Liver (tissue), 9 donors: ENCODE data around the gene ARHGAP23. TPM values are rescaled to one million over a fixed set of nuclear protein-coding genes. Genes with fewer than 3 reads are reported as not detected.

ENCODE experiments used
- DNase-seq: peaks from one replicate; pipeline ENCODE4 v3.0.0-alpha.2; 2017; ENCODE audit warnings: low spot score
- H3K27ac ChIP-seq, 2 donors: one replicate each; pipeline ENCODE4 v1.7.0; 2013; ENCODE audit warnings: inconsistent platforms in 2 of 2, low read length in 2 of 2, control low read depth in 1 of 2, low read depth in 1 of 2, mild to moderate bottlenecking in 1 of 2
- H3K27me3 ChIP-seq, 4 donors: one replicate each; pipeline versions ENCODE4 v1.6.1 to v1.7.0; 2013; ENCODE audit warnings: low read length in 3 of 4, inconsistent platforms in 1 of 4, mild to moderate bottlenecking in 1 of 4, moderate library complexity in 1 of 4; ENCODE audit not compliant: control insufficient read depth in 4 of 4, insufficient read depth in 4 of 4
- H3K36me3 ChIP-seq, 4 donors: one replicate each; pipeline versions ENCODE4 v1.6.1 to v1.7.0; 2013; ENCODE audit warnings: low read length in 3 of 4, mild to moderate bottlenecking in 3 of 4, low read depth in 1 of 4, moderate library complexity in 1 of 4; ENCODE audit not compliant: control insufficient read depth in 4 of 4, insufficient read depth in 3 of 4
- H3K4me1 ChIP-seq, 4 donors: one replicate each; pipeline versions ENCODE4 v1.6.1 to v1.7.0; 2013; ENCODE audit warnings: low read length in 3 of 4, mild to moderate bottlenecking in 3 of 4, moderate library complexity in 1 of 4; ENCODE audit not compliant: control insufficient read depth in 4 of 4, insufficient read depth in 4 of 4
- H3K4me3 ChIP-seq, 3 donors: one replicate each; pipeline versions ENCODE4 v1.6.1 to v1.7.0; 2013; ENCODE audit warnings: low read length in 3 of 3, control low read depth in 1 of 3, low read depth in 1 of 3, mild to moderate bottlenecking in 1 of 3
- H3K9ac ChIP-seq, 2 donors: one replicate each; pipeline ENCODE4 v1.7.0; 2013; ENCODE audit warnings: low read length in 2 of 2, mild to moderate bottlenecking in 2 of 2, moderate library complexity in 2 of 2, control low read depth in 1 of 2, low read depth in 1 of 2
- H3K9me3 ChIP-seq, 4 donors: one replicate each; pipeline versions ENCODE4 v1.6.1 to v1.7.0; 2013; ENCODE audit warnings: low read length in 3 of 4; ENCODE audit not compliant: control insufficient read depth in 4 of 4
- EGR1 ChIP-seq, 2 donors: IDR thresholded peaks; 2 replicates each; pipeline ENCODE4 v1.6.1; 2016 to 2018; ENCODE audit warnings: antibody characterized with exemption in 2 of 2, low read depth in 2 of 2
- FOXA1 ChIP-seq: IDR thresholded peaks from 2 replicates; pipeline ENCODE4 v1.6.1; 2016; ENCODE audit warnings: antibody characterized with exemption
- FOXA2 ChIP-seq: IDR thresholded peaks from 2 replicates; pipeline ENCODE4 v1.6.1; 2016; ENCODE audit warnings: antibody characterized with exemption
- GABPA ChIP-seq, 2 donors: IDR thresholded peaks in 1 of 2; conservative IDR thresholded peaks in 1 of 2; 2 replicates each; pipeline ENCODE4 v1.6.1; 2016; ENCODE audit warnings: antibody characterized with exemption in 2 of 2, mild to moderate bottlenecking in 1 of 2, moderate library complexity in 1 of 2
- HNF4A ChIP-seq, 2 donors: conservative IDR thresholded peaks; 2 replicates each; pipeline ENCODE4 v1.6.1; 2016; ENCODE audit warnings: antibody characterized with exemption in 2 of 2, mild to moderate bottlenecking in 2 of 2
- HNF4G ChIP-seq: IDR thresholded peaks from 2 replicates; pipeline ENCODE4 v1.6.1; 2016; ENCODE audit warnings: antibody characterized with exemption
- JUND ChIP-seq, 2 donors: IDR thresholded peaks; 2 replicates each; pipeline ENCODE4 v1.6.1; 2016; ENCODE audit warnings: antibody characterized with exemption in 2 of 2
- NR2F2 ChIP-seq: IDR thresholded peaks from 2 replicates; pipeline ENCODE4 v1.6.1; 2016; ENCODE audit warnings: antibody characterized with exemption
- RAD21 ChIP-seq, 2 donors: IDR thresholded peaks; 2 replicates each; pipeline ENCODE4 v1.6.1; 2016; ENCODE audit warnings: antibody characterized with exemption in 2 of 2, mild to moderate bottlenecking in 2 of 2
- RXRA ChIP-seq, 2 donors: IDR thresholded peaks; 2 replicates each; pipeline ENCODE4 v1.6.1; 2017 to 2018; ENCODE audit warnings: antibody characterized with exemption in 2 of 2, mild to moderate bottlenecking in 1 of 2
- SP1 ChIP-seq: IDR thresholded peaks from 2 replicates; pipeline ENCODE4 v1.6.1; 2018; ENCODE audit warnings: antibody characterized with exemption, mild to moderate bottlenecking
- TAF1 ChIP-seq: conservative IDR thresholded peaks from 2 replicates; pipeline ENCODE4 v1.6.1; 2016; ENCODE audit warnings: antibody characterized with exemption, mild to moderate bottlenecking
- YY1 ChIP-seq: IDR thresholded peaks from 2 replicates; pipeline ENCODE4 v1.6.1; 2016; ENCODE audit warnings: antibody characterized with exemption, mild to moderate bottlenecking
- WGBS: extraction: QIAGEN DNeasy Blood & Tissue Kit; methylation state at CpG from one replicate; pipeline ENCODE4 v1.1.7; 2013; 5-methylcytosine and 5-hydroxymethylcytosine counted together
- polyA plus RNA-seq, 2 donors: library from polyadenylated mRNA; stranded (reverse) in 1 of 2; unstranded in 1 of 2; fragments of 200-250 nt in 1 of 2; fragments of >200 nt in 1 of 2; fragmentation: Nextera tagmentation in 1 of 2; extraction: Ambion mirVana in 1 of 2; gene quantifications; one replicate each; pipeline versions ENCODE4 v1.2.1 to v1.2.3, GENCODE V29; 2013 to 2015
- total RNA-seq, 2 donors: library from RNA; depleted of rRNA; stranded (reverse); fragments of >200 nt; gene quantifications; one replicate each; pipeline ENCODE4 v1.2.3, GENCODE V29; 2014
- TF ChIP-seq, protein P1 (sequence below): IDR thresholded peaks from 2 replicates; pipeline ENCODE4 v1.6.1; 2016; ENCODE audit warnings: antibody characterized with exemption
- TF ChIP-seq, protein P2 (sequence below): IDR thresholded peaks from 2 replicates; pipeline ENCODE4 v1.6.1; 2016; ENCODE audit warnings: antibody characterized with exemption, mild to moderate bottlenecking
- TF ChIP-seq, protein P3 (sequence below): IDR thresholded peaks from 2 replicates; pipeline ENCODE4 v1.6.1; 2016; ENCODE audit warnings: antibody characterized with exemption
- TF ChIP-seq, protein P4 (sequence below): IDR thresholded peaks from 2 replicates; pipeline ENCODE4 v1.6.1; 2016; ENCODE audit warnings: antibody characterized with exemption
- TF ChIP-seq, protein P5 (sequence below): fragments of 150-350 bp; IDR thresholded peaks from 2 replicates; pipeline ENCODE4 v1.5.1; 2017; ENCODE audit warnings: improper control_type of control experiment, low read depth, low read length; ENCODE audit not compliant: missing input control
- donor health status: healthy.
- donor health status: healthy.
- donor health status: healthy.
- donor health status: healthy.
- donor health status: healthy.

Gene ARHGAP23
- total and polyA plus RNA-seq, 4 donors = 0.28 to 31.8 (median 4.6) TPM

DNA sequence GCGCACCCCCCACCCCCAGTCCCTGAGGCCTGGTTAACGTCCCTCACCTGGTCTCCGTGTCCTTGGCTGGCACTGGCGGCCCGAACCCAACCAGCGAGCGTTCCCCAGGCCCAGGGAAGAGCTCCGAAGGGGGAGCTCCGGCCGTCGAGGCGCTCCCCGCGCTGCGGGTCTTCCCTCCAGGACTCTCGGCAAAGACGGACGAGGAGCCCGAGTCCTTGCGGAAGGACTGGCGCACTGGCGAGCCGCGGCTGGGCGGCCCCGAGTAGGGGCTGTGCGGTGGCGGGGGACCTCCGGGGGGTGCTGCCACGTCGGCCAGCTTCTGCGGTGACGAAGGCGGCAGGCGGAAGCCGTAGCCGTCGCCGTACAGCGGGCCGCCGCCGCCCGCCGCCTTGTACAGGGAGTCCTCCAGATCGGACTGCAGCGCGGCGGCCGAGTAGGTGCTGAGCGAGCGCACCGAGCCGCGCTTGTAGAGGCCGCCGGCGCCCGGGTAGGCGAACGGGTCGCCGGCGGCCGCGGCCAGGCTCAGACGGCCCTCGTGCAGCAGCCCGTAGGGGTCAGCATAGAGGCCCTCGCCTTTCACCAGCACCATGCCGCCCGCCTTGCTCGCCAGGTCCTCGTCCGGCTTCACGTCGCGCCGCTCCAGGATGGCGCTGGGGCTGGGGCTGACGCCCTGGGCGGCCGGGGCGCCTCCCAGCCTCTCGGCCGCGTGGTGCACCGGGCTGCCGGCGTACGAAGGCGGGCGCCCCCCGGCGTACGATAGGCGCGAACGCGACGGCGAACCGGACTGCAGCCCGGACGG lies 133.4 kb downstream of the ARHGAP23 start:
- peaks cover 15 to 44% (median 35%) of the 10 kb centered on the region in 4 donors for H3K4me1 ChIP-seq
- no peak overlapping the region for H3K9ac ChIP-seq
- DNase-seq = no peak
- H3K36me3 ChIP-seq = no peaks in the 10 kb centered on the region
- WGBS = 58% methylated on average over 105 of the region's 105 CpGs
- H3K27me3 ChIP-seq = peaks cover 0 to 3% (median 0%) of the 10 kb centered on the region in 4 donors
- TF ChIP-seq FOXA2 = no peak
- TF ChIP-seq TAF1 = no peak
- TF ChIP-seq, protein P1, sequence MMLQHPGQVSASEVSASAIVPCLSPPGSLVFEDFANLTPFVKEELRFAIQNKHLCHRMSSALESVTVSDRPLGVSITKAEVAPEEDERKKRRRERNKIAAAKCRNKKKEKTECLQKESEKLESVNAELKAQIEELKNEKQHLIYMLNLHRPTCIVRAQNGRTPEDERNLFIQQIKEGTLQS = no peak
- no peak for TF ChIP-seq JUND (IDR thresholded peaks at IDR 0.05)
- TF ChIP-seq EGR1 (IDR thresholded peaks at IDR 0.05; ENCODE audit: low read depth in 2 of 2) = no peak
- no peak for TF ChIP-seq YY1
- no peak for TF ChIP-seq FOXA1
- TF ChIP-seq SP1 = no peak
- TF ChIP-seq NR2F2 = no peak
- TF ChIP-seq HNF4G = no peak
- TF ChIP-seq, protein P2, sequence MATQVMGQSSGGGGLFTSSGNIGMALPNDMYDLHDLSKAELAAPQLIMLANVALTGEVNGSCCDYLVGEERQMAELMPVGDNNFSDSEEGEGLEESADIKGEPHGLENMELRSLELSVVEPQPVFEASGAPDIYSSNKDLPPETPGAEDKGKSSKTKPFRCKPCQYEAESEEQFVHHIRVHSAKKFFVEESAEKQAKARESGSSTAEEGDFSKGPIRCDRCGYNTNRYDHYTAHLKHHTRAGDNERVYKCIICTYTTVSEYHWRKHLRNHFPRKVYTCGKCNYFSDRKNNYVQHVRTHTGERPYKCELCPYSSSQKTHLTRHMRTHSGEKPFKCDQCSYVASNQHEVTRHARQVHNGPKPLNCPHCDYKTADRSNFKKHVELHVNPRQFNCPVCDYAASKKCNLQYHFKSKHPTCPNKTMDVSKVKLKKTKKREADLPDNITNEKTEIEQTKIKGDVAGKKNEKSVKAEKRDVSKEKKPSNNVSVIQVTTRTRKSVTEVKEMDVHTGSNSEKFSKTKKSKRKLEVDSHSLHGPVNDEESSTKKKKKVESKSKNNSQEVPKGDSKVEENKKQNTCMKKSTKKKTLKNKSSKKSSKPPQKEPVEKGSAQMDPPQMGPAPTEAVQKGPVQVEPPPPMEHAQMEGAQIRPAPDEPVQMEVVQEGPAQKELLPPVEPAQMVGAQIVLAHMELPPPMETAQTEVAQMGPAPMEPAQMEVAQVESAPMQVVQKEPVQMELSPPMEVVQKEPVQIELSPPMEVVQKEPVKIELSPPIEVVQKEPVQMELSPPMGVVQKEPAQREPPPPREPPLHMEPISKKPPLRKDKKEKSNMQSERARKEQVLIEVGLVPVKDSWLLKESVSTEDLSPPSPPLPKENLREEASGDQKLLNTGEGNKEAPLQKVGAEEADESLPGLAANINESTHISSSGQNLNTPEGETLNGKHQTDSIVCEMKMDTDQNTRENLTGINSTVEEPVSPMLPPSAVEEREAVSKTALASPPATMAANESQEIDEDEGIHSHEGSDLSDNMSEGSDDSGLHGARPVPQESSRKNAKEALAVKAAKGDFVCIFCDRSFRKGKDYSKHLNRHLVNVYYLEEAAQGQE = no peak
- TF ChIP-seq RAD21 (IDR thresholded peaks at IDR 0.05) = no peak
- no peak for TF ChIP-seq HNF4A (conservative IDR thresholded peaks at IDR 0.05)
- TF ChIP-seq, protein P3, sequence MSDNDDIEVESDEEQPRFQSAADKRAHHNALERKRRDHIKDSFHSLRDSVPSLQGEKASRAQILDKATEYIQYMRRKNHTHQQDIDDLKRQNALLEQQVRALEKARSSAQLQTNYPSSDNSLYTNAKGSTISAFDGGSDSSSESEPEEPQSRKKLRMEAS = no peak
- TF ChIP-seq RXRA (IDR thresholded peaks at IDR 0.05) = no peak
- TF ChIP-seq, protein P4, sequence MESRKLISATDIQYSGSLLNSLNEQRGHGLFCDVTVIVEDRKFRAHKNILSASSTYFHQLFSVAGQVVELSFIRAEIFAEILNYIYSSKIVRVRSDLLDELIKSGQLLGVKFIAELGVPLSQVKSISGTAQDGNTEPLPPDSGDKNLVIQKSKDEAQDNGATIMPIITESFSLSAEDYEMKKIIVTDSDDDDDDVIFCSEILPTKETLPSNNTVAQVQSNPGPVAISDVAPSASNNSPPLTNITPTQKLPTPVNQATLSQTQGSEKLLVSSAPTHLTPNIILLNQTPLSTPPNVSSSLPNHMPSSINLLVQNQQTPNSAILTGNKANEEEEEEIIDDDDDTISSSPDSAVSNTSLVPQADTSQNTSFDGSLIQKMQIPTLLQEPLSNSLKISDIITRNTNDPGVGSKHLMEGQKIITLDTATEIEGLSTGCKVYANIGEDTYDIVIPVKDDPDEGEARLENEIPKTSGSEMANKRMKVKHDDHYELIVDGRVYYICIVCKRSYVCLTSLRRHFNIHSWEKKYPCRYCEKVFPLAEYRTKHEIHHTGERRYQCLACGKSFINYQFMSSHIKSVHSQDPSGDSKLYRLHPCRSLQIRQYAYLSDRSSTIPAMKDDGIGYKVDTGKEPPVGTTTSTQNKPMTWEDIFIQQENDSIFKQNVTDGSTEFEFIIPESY = no peak
- TF ChIP-seq, protein P5, sequence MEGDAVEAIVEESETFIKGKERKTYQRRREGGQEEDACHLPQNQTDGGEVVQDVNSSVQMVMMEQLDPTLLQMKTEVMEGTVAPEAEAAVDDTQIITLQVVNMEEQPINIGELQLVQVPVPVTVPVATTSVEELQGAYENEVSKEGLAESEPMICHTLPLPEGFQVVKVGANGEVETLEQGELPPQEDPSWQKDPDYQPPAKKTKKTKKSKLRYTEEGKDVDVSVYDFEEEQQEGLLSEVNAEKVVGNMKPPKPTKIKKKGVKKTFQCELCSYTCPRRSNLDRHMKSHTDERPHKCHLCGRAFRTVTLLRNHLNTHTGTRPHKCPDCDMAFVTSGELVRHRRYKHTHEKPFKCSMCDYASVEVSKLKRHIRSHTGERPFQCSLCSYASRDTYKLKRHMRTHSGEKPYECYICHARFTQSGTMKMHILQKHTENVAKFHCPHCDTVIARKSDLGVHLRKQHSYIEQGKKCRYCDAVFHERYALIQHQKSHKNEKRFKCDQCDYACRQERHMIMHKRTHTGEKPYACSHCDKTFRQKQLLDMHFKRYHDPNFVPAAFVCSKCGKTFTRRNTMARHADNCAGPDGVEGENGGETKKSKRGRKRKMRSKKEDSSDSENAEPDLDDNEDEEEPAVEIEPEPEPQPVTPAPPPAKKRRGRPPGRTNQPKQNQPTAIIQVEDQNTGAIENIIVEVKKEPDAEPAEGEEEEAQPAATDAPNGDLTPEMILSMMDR = no peak
- no peak for TF ChIP-seq GABPA (IDR thresholded peaks at IDR 0.05 in 1 of 2, conservative IDR thresholded peaks at IDR 0.05 in 1 of 2)
- H3K4me3 ChIP-seq = no peak overlapping the region
- no peaks in the 10 kb centered on the region for H3K9me3 ChIP-seq
- no peak overlapping the region for H3K27ac ChIP-seq

Other genes with a start within 250 kb of the ARHGAP23 start
- 1 to 10 TPM in 1 of 2 donors, not detected in 1; 3.8 TPM for gene TBC1D3, start 235.9 kb upstream of the ARHGAP23 start, total RNA-seq
- gene TBC1D3, start 235.9 kb upstream of the ARHGAP23 start, polyA plus RNA-seq = not detected
- gene MRPL45, start 131.3 kb upstream of the ARHGAP23 start, total RNA-seq = 10 to 100 TPM; 16.9 to 19.5 TPM
- gene MRPL45, start 131.3 kb upstream of the ARHGAP23 start, polyA plus RNA-seq = 10 to 100 TPM; 18.5 to 22.2 TPM
- gene GPR179, start 84.5 kb upstream of the ARHGAP23 start, total RNA-seq = under 1 TPM; under 0.01 to 0.05 TPM
- gene GPR179, start 84.5 kb upstream of the ARHGAP23 start, polyA plus RNA-seq = under 1 TPM in 1 of 2 donors, not detected in 1; 0.01 TPM
- 10 to 100 TPM in 1 of 2 donors, 1 to 10 TPM in 1; 3.6 to 11.0 TPM for gene SOCS7, start 76.6 kb upstream of the ARHGAP23 start, total RNA-seq
- 1 to 10 TPM in 1 of 2 donors, under 1 TPM in 1; 0.74 to 2.2 TPM for gene SOCS7, start 76.6 kb upstream of the ARHGAP23 start, polyA plus RNA-seq
- 1 to 10 TPM in 1 of 2 donors, under 1 TPM in 1; 0.05 to 3.2 TPM for gene SRCIN1, start 177.5 kb downstream of the ARHGAP23 start, total RNA-seq
- 1 to 10 TPM; 2.2 to 5.3 TPM for gene SRCIN1, start 177.5 kb downstream of the ARHGAP23 start, polyA plus RNA-seq
- gene EPOP, start 246.5 kb downstream of the ARHGAP23 start, total RNA-seq = 1 to 10 TPM in 1 of 2 donors, under 1 TPM in 1; 0.37 to 1.8 TPM
- 1 to 10 TPM in 1 of 2 donors, under 1 TPM in 1; 0.32 to 1.9 TPM for gene EPOP, start 246.5 kb downstream of the ARHGAP23 start, polyA plus RNA-seq